ENCODE results near the gene FRG1. TPM values are rescaled to one million over a fixed set of nuclear protein-coding genes. Genes with fewer than 3 reads are reported as not detected.
"Not testable (repeated sequence)": the region's sequence is repeated elsewhere in the genome, so short reads cannot be mapped to it uniquely, and the experiment has no call there.

The FRG1 gene
- total RNA-seq, 2 experiments from 2014 or later = 58.1 to 66.8 TPM

- H3K9me3 Mint-ChIP-seq (ENCODE audit: low read depth); CTCF ChIA-PET; POLR2A ChIA-PET: not testable (repeated sequence)
Observed at GRCh38 chr4:189946906-189947305, 6.2 kb downstream of the FRG1 start.

GRCh38 chr4:189948486-189948885 lies 7.8 kb downstream of the FRG1 start:
- ATAC-seq, POLR2A ChIA-PET: not testable (repeated sequence)

More at GRCh38 chr4:189946906-189947305, 6.2 kb downstream of the FRG1 start:
- ATAC-seq; intact Hi-C loops (cut with DNase I, micrococcal nuclease); H3K27ac Mint-ChIP-seq; H3K27me3 Mint-ChIP-seq; H3K4me3 Mint-ChIP-seq; DNase-seq: not testable (repeated sequence)
- Mint-ChIP-seq H3K36me3 (ENCODE audit: low read depth) (peaks cover 48% of the 10 kb centered on the region), H3K4me1 (peaks cover 53% of the 10 kb centered on the region)

GRCh38 chr4:189969291-189969690 lies 28.6 kb downstream of the FRG1 start:
- CTCF ChIA-PET; H3K27ac Mint-ChIP-seq; H3K4me1 Mint-ChIP-seq; DNase-seq; ATAC-seq; POLR2A ChIA-PET; H3K27me3 Mint-ChIP-seq; intact Hi-C loops (cut with DNase I, micrococcal nuclease); H3K4me3 Mint-ChIP-seq: not testable (repeated sequence)
- peaks cover 15% of the 10 kb centered on the region for H3K36me3 Mint-ChIP-seq (ENCODE audit: low read depth)
- H3K9me3 Mint-ChIP-seq (ENCODE audit: low read depth) = peaks cover 19% of the 10 kb centered on the region

More at GRCh38 chr4:189948486-189948885, 7.8 kb downstream of the FRG1 start:
- Mint-ChIP-seq H3K36me3 (ENCODE audit: low read depth) (peaks cover 43% of the 10 kb centered on the region), H3K4me1 (peaks cover 41% of the 10 kb centered on the region)
- intact Hi-C loops (cut with DNase I, micrococcal nuclease); H3K9me3 Mint-ChIP-seq (ENCODE audit: low read depth); CTCF ChIA-PET; H3K27ac Mint-ChIP-seq; H3K27me3 Mint-ChIP-seq; H3K4me3 Mint-ChIP-seq; DNase-seq: not testable (repeated sequence)

- ChIA-PET CTCF (interaction anchor here (1.1 kb wide), 1 partner anchor 12 kb away, joined by 4 read pairs; no protein-coding TSS in a partner anchor), POLR2A (no interaction called here)
- Mint-ChIP-seq H3K4me3 (no peak overlapping the region), H3K9me3 (ENCODE audit: low read depth) (no peaks in the 10 kb centered on the region), H3K36me3 (ENCODE audit: low read depth) (no peaks in the 10 kb centered on the region), H3K4me1 (no peaks in the 10 kb centered on the region), H3K27me3 (peaks cover 7% of the 10 kb centered on the region), H3K27ac (no peak overlapping the region)
- no peak for DNase-seq
- no peak for ATAC-seq
- intact Hi-C loops (cut with DNase I, micrococcal nuclease) = no loop called here
Observed at GRCh38 chr4:189973646-189974045, 33.0 kb downstream of the FRG1 start.

GRCh38 chr4:189974056-189974455 lies 33.4 kb downstream of the FRG1 start:
- Mint-ChIP-seq H3K27ac (no peak overlapping the region), H3K9me3 (ENCODE audit: low read depth) (no peaks in the 10 kb centered on the region), H3K36me3 (ENCODE audit: low read depth) (no peaks in the 10 kb centered on the region), H3K27me3 (peaks cover 7% of the 10 kb centered on the region), H3K4me1 (no peaks in the 10 kb centered on the region), H3K4me3 (no peak overlapping the region)
- CTCF ChIA-PET = interaction anchor here (1.1 kb wide), 1 partner anchor 12 kb away, joined by 4 read pairs; no protein-coding TSS in a partner anchor
- POLR2A ChIA-PET = no interaction called here
- DNase-seq = no peak
- no peak for ATAC-seq
- intact Hi-C loops (cut with DNase I, micrococcal nuclease) = no loop called here

GRCh38 chr4:189979196-189980047 lies 38.8 kb downstream of the FRG1 start:
- H3K4me1 Mint-ChIP-seq = no peaks in the 10 kb centered on the region
- no peaks in the 10 kb centered on the region for H3K9me3 Mint-ChIP-seq (ENCODE audit: low read depth)
- CTCF ChIA-PET = no interaction called here

GRCh38 chr4:189980292-189980691 lies 39.6 kb downstream of the FRG1 start:
- not testable (repeated sequence) for H3K4me3 Mint-ChIP-seq, DNase-seq, H3K27me3 Mint-ChIP-seq

More at GRCh38 chr4:189979196-189980047, 38.8 kb downstream of the FRG1 start:
- Mint-ChIP-seq H3K27ac (no peak overlapping the region), H3K27me3 (no peaks in the 10 kb centered on the region), H3K36me3 (ENCODE audit: low read depth) (no peaks in the 10 kb centered on the region), H3K4me3 (no peak overlapping the region)
- POLR2A ChIA-PET = no interaction called here
- no peak for ATAC-seq
- intact Hi-C loops (cut with DNase I, micrococcal nuclease) = no loop called here
- no peak for DNase-seq

GRCh38 chr4:189981970-189982369 lies 41.3 kb downstream of the FRG1 start:
- Mint-ChIP-seq H3K4me3 (no peak overlapping the region), H3K4me1 (no peaks in the 10 kb centered on the region), H3K36me3 (ENCODE audit: low read depth) (no peaks in the 10 kb centered on the region), H3K27me3 (no peaks in the 10 kb centered on the region), H3K27ac (no peak overlapping the region), H3K9me3 (ENCODE audit: low read depth) (no peaks in the 10 kb centered on the region)
- intact Hi-C loops (cut with DNase I, micrococcal nuclease) = no loop called here
- DNase-seq (no peak), ATAC-seq (no peak)
- ChIA-PET POLR2A (no interaction called here), CTCF (no interaction called here)

More at GRCh38 chr4:189980292-189980691, 39.6 kb downstream of the FRG1 start:
- H3K4me1 Mint-ChIP-seq; H3K36me3 Mint-ChIP-seq (ENCODE audit: low read depth); ATAC-seq; CTCF ChIA-PET; intact Hi-C loops (cut with DNase I, micrococcal nuclease); H3K27ac Mint-ChIP-seq; POLR2A ChIA-PET; H3K9me3 Mint-ChIP-seq (ENCODE audit: low read depth): not testable (repeated sequence)

GRCh38 chr4:189983916-189984526 lies 43.3 kb downstream of the FRG1 start:
- intact Hi-C loops (cut with DNase I, micrococcal nuclease); ATAC-seq; H3K9me3 Mint-ChIP-seq (ENCODE audit: low read depth); H3K27ac Mint-ChIP-seq; CTCF ChIA-PET; H3K36me3 Mint-ChIP-seq (ENCODE audit: low read depth); POLR2A ChIA-PET; H3K4me1 Mint-ChIP-seq; DNase-seq; H3K27me3 Mint-ChIP-seq; H3K4me3 Mint-ChIP-seq: not testable (repeated sequence)

- H3K36me3 Mint-ChIP-seq (ENCODE audit: low read depth); H3K27ac Mint-ChIP-seq; H3K9me3 Mint-ChIP-seq (ENCODE audit: low read depth); DNase-seq; POLR2A ChIA-PET; ATAC-seq; intact Hi-C loops (cut with DNase I, micrococcal nuclease); H3K4me3 Mint-ChIP-seq; H3K4me1 Mint-ChIP-seq; H3K27me3 Mint-ChIP-seq; CTCF ChIA-PET: not testable (repeated sequence)
Observed at GRCh38 chr4:189984661-189985060, 44.0 kb downstream of the FRG1 start.

- H3K27me3 Mint-ChIP-seq; ATAC-seq; intact Hi-C loops (cut with DNase I, micrococcal nuclease); CTCF ChIA-PET; H3K27ac Mint-ChIP-seq; H3K4me1 Mint-ChIP-seq; H3K36me3 Mint-ChIP-seq (ENCODE audit: low read depth); H3K9me3 Mint-ChIP-seq (ENCODE audit: low read depth); H3K4me3 Mint-ChIP-seq; POLR2A ChIA-PET; DNase-seq: not testable (repeated sequence)
Observed at GRCh38 chr4:189985651-189986243, 45.1 kb downstream of the FRG1 start.

Measured in activated CD4-positive, alpha-beta T cell treated with anti-CD3 and anti-CD28 coated beads for 36 hours (primary cell).